ENCODE measurements around the gene IQUB.

IQUB gene

GRCh38 chr7:123505221-123505620 lies 29.2 kb downstream of the IQUB start:
- TF ChIP-seq, protein P1, sequence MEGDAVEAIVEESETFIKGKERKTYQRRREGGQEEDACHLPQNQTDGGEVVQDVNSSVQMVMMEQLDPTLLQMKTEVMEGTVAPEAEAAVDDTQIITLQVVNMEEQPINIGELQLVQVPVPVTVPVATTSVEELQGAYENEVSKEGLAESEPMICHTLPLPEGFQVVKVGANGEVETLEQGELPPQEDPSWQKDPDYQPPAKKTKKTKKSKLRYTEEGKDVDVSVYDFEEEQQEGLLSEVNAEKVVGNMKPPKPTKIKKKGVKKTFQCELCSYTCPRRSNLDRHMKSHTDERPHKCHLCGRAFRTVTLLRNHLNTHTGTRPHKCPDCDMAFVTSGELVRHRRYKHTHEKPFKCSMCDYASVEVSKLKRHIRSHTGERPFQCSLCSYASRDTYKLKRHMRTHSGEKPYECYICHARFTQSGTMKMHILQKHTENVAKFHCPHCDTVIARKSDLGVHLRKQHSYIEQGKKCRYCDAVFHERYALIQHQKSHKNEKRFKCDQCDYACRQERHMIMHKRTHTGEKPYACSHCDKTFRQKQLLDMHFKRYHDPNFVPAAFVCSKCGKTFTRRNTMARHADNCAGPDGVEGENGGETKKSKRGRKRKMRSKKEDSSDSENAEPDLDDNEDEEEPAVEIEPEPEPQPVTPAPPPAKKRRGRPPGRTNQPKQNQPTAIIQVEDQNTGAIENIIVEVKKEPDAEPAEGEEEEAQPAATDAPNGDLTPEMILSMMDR (conservative IDR thresholded peaks at IDR 0.05; ENCODE audit: low read length): no peak
- no peak for TF ChIP-seq EZH2phosphoT487 (IDR thresholded peaks at IDR 0.05; ENCODE audit: borderline replicate concordance)
- Histone ChIP-seq H3K4me2 (ENCODE audit: low read depth, low read length, poor library complexity, severe bottlenecking) (no peak overlapping the region), H4K20me1 (ENCODE audit: insufficient read depth, low read length, poor library complexity, severe bottlenecking) (no peaks in the 10 kb centered on the region), H3K9me2 (replicated peaks; ENCODE audit: low read depth, low read length) (no peaks in the 10 kb centered on the region), H3K9me3 (ENCODE audit: insufficient read depth, low read depth, low read length) (no peaks in the 10 kb centered on the region), H3K4me1 (ENCODE audit: insufficient read depth, low read length, poor library complexity, severe bottlenecking) (no peaks in the 10 kb centered on the region), H3K79me2 (ENCODE audit: insufficient read depth, low read length) (no peaks in the 10 kb centered on the region), H3K27me3 (ENCODE audit: insufficient read depth, low read length, poor library complexity, severe bottlenecking) (no peaks in the 10 kb centered on the region), H2AFZ (ENCODE audit: low read length) (no peak overlapping the region), H3K36me3 (ENCODE audit: insufficient read depth, low read length) (no peaks in the 10 kb centered on the region), H3K4me3 (ENCODE audit: low read length, poor library complexity, severe bottlenecking) (no peak overlapping the region), H3F3A (ENCODE audit: low read depth) (no peaks in the 10 kb centered on the region), H3K9ac (ENCODE audit: low read depth, low read length, poor library complexity, severe bottlenecking) (no peak overlapping the region)

DNA sequence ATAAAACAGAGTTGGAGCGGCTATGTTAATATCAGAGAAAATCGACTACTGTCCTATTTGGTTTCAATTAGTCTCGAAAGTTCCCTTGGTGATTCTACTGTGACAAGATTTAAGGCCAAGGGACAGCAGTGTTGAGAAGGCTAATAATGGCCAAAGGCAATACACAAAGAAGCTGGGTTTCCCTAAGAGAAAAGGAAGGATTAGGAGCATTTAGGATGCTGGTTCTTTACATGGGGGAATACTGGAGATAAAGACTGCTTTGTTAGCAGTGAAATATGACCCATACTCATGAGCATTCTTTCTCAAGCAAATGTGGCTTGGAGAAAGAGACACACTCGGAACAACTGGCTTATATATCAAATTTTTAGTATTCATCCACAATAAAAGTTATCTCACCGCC lies 32.2 kb downstream of the IQUB start:
- Histone ChIP-seq H3K4me3 (ENCODE audit: low read length, poor library complexity, severe bottlenecking) (no peak overlapping the region), H3K27me3 (ENCODE audit: insufficient read depth, low read length, poor library complexity, severe bottlenecking) (no peaks in the 10 kb centered on the region), H3K9ac (ENCODE audit: low read depth, low read length, poor library complexity, severe bottlenecking) (no peak overlapping the region), H3K36me3 (ENCODE audit: insufficient read depth, low read length) (no peaks in the 10 kb centered on the region), H3K4me2 (ENCODE audit: low read depth, low read length, poor library complexity, severe bottlenecking) (no peak overlapping the region), H3K4me1 (ENCODE audit: insufficient read depth, low read length, poor library complexity, severe bottlenecking) (no peaks in the 10 kb centered on the region), H3K79me2 (ENCODE audit: insufficient read depth, low read length) (no peaks in the 10 kb centered on the region), H3F3A (ENCODE audit: low read depth) (no peaks in the 10 kb centered on the region), H3K9me3 (ENCODE audit: insufficient read depth, low read depth, low read length) (no peaks in the 10 kb centered on the region), H2AFZ (ENCODE audit: low read length) (no peak overlapping the region), H3K9me2 (replicated peaks; ENCODE audit: low read depth, low read length) (no peaks in the 10 kb centered on the region), H4K20me1 (ENCODE audit: insufficient read depth, low read length, poor library complexity, severe bottlenecking) (no peaks in the 10 kb centered on the region)
- TF ChIP-seq EZH2phosphoT487 (IDR thresholded peaks at IDR 0.05; ENCODE audit: borderline replicate concordance): no peak
- TF ChIP-seq, protein P1 (conservative IDR thresholded peaks at IDR 0.05; ENCODE audit: low read length): no peak

DNA sequence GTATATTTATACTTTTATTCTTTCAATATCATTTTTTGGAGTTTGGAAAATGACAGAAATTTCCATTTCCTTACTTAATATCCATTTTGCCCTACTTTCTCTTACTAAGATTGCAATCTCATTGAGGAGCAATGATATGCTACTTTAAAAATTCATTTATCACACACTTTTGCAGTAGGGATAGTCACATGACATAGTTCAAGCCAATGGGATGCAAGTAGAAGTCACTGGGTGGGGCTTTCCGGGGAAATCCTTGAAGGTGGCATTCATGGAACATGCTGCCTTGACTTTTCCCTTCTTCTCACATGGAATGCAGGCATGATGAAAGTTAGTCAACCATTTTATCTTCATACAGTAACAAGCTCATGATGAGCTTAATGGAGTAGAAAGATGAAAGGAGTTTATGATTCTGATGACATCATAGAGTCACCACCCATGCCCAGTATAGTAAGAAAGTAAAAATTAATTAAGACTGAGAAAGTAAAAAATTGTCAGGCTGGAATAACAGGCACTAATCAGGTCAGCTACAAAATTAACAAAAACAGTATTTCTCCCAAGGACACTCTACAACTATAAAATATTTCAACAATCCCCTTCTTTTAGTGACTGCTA lies 33.4 kb downstream of the IQUB start:
- no peaks in the 10 kb centered on the region for H3K9me2 ChIP-seq (replicated peaks; ENCODE audit: low read depth, low read length)
- no peak overlapping the region for H3K9ac ChIP-seq (ENCODE audit: low read depth, low read length, poor library complexity, severe bottlenecking)
- TF ChIP-seq, protein P1 (conservative IDR thresholded peaks at IDR 0.05; ENCODE audit: low read length): no peak
- TF ChIP-seq EZH2phosphoT487 (IDR thresholded peaks at IDR 0.05; ENCODE audit: borderline replicate concordance): no peak
- no peaks in the 10 kb centered on the region for H3K4me1 ChIP-seq (ENCODE audit: insufficient read depth, low read length, poor library complexity, severe bottlenecking)
- no peak overlapping the region for H3K4me2 ChIP-seq (ENCODE audit: low read depth, low read length, poor library complexity, severe bottlenecking)
- no peaks in the 10 kb centered on the region for H3F3A ChIP-seq (ENCODE audit: low read depth)
- no peaks in the 10 kb centered on the region for H3K27me3 ChIP-seq (ENCODE audit: insufficient read depth, low read length, poor library complexity, severe bottlenecking)
- H3K36me3 ChIP-seq (ENCODE audit: insufficient read depth, low read length): no peaks in the 10 kb centered on the region
- H3K79me2 ChIP-seq (ENCODE audit: insufficient read depth, low read length): no peaks in the 10 kb centered on the region
- H3K4me3 ChIP-seq (ENCODE audit: low read length, poor library complexity, severe bottlenecking): no peak overlapping the region
- no peaks in the 10 kb centered on the region for H3K9me3 ChIP-seq (ENCODE audit: insufficient read depth, low read depth, low read length)
- no peaks in the 10 kb centered on the region for H4K20me1 ChIP-seq (ENCODE audit: insufficient read depth, low read length, poor library complexity, severe bottlenecking)
- H2AFZ ChIP-seq (ENCODE audit: low read length): no peak overlapping the region
